PC-9 (cell line): ENCODE results near the gene RASD2.

Experiments
- CTCF ChIP-seq: fragments of 200-600 bp; sonication (generic); conservative IDR thresholded peaks from 2 replicates; pipeline ENCODE4 v1.6.1; 2017; ENCODE audit warnings: mixed run types, antibody characterized with exemption, mild to moderate bottlenecking, moderate library complexity
- EZH2 ChIP-seq: fragments of 200-600 bp; sonication (generic); IDR thresholded peaks from 2 replicates; pipeline ENCODE4 v1.8.0; 2017; ENCODE audit warnings: antibody characterized with exemption, low read depth

DNA sequence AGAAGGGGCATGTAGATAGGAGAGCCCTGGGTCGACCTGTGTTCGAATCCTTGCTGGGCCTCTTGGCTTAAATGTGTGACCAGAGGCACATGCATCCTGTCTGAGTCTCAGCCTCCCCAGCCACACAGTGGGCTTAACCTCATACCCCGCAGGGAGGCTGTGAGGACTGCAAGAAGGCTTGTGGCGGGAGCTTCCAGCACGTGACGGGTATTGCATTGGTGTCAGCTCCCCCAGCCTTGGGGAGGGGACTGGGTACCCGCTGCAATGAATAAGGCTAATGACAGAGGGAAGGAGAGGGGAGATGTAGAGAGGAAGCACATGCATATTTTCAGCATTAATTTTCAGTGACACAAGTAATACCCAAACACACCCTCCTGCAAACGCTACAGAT lies 8.1 kb downstream of the RASD2 start:
- TF ChIP-seq CTCF (no peak), EZH2 (no peak)
